HG03558 (cell line): ENCODE measurements around the gene CRYGB.

ENCODE experiments used
- ATAC-seq: cut with Tn5 transposase; IDR thresholded peaks from one replicate; pipeline ENCODE4 v1.9.1; 2021; ENCODE audit warnings: moderate number of reproducible peaks; ENCODE audit not compliant: unreplicated experiment; ENCODE audit errors: extremely low read depth

CRYGB gene

DNA sequence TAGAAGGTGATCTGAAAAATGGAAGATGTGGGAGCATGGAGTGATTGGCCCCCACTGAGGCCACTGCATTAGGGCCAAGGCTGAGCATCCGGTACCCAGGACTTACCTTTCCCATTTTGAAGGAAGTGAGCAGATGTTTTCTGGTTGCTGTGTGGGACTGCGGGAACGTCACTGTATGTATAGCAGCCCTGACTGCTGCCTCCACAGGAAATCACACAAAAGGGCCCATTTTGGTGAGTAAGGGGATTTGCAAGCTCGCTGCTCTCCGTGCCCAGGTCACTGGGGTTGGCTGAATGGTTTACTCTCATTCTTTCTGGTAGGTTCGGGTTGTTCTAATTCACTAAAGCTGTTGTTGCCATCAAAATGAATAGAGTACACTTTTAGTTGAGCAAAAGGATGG is at the start of gene CRYGB:
Gene CRYGB (minus strand): TSS at position 153 of the 400 bp plus-strand sequence. CDS start 38 bp downstream, at position 115.
- ATAC-seq: no peak

DNA sequence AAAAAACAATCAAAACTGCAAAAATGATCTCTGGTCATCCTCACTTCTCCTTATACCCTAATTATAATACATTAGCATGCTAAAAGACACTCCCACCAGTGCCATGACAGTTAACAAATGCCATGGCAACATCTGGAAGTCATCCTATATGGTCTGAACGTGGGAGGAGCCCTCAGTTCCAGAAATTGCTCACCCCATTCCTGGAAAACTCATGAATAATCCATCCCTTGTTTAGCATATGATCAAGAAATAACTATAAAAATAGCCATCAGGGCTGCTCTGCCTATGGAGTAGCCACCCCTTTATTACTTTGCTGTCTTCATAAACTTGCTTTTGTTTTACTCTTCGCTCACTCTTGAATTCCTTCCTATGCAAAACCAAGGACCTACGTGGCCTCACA is 49.6 kb upstream of the CRYGB start:
- ATAC-seq: no peak

DNA sequence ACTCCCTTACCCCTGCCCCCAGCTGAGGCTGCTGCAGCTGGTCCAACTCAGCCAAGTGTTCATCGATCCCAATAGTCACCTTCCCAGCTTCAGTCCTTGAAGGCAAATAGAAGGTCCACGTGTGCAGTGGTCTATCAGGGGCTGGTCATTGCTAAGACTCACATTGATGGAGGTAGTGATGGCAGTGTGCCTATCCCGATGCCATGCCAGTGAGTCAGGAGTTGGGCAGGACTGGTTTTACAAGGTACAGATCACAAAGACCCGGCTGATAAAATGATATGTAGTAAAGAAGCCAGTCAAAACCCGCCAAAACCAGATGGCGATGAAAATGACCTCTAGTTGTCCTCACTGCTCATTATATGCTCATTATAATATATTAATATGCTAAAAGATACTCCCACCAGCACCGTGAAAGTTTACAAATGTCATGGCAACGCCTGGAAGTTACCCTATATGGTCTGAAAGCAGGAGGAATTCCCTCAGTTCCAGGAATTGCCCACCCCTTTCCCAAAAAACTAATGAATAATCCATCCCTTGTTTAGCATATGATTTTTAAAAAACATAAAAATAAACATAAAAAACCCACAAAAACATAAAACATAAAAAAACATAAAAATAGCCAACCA is 46.8 kb upstream of the CRYGB start:
- no peak for ATAC-seq

DNA sequence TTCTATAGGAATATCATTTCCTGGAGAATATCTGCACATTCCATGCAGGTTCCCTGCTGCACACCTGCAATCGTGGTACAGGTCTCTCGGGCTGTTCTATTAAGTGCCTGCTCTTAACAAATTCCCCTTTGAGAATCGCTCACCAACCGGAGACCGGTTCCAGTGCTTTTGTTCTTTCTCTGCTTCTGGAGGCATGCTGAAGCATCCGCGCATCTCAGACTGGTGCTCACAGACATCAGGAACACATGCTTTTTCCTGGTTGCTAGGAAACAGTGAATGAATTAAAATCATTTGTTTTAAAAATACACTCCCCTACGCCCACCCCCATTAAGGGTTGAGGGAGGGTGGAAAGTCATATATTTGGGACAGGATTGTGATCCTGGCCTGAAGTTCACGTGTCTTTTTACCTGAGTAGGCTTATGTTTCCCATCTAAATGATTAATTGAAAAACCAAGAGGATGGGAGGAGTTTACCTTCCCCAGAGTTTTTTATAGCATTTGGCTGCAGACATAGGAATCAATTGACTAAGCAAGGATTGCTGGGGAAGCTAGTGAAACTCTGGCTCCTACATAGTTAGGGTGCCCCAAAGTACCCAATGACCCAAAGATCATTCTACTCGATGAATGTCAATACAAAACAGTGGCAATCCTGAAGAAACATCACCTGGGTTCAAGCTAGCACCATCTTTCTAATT is 44.0 kb upstream of the CRYGB start, which contains the start of gene C2orf80:
Gene C2orf80 (minus strand): TSS at position 221 of the 694 bp plus-strand sequence. CDS start 3,044 bp downstream, outside the sequence.
- no peak for ATAC-seq

GRCh38 chr2:208189069-208189809 is 43.3 kb upstream of the CRYGB start:
- ATAC-seq: no peak

DNA sequence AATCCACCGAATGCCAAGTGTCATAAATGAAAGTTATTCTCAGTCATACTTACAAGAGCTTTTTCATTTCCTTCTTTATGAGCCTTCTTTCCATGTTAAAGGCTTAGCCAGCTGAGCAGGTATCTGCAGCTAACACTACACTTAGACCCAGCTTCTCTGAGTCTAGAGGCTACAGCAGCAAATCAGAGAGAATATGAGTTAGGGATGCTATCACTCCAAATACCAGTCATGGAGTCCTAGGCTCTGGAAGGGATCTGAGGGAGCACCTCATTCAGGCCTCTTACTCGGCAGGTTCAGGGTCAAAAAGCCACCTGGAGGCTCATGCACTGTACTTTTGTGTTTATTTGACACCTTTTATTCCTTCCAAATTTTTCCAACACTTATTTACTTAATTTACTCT is 40.9 kb upstream of the CRYGB start:
- ATAC-seq: no peak

GRCh38 chr2:208186465-208186864 is 40.5 kb upstream of the CRYGB start:
- no peak for ATAC-seq

DNA sequence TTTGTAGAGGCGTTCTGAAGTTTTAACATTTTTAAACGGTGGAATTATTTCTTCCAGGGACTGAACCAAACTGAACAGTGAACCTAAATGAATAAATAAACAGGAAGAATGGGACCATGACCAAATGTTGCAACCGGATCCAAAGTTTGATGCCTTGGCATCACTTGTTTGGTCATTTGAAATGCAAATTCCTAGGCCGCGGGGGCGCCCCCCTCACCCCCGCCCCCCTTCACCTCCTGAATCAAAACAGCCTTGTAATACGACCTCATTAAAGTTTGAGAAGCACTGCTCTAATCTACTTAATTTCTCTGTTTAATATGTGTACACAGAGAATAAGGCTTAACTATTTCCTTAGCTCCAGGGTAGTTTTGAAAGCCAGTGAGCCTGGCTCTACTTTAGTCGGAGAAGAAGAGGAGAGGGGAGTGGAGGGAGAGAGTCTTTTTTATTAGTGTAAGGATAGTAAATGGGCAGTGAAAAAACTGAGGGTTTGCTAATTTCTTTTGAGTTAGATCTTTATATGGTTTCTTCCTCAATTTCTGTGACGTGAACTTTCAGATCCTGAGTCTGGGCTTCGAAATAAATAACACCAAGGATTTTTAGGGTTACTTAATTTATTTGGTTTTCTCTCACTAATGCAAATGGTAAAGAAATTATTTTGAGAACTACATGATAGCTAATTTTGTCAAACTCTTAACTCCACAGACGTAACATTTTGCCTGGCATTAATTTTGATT is 38.2 kb upstream of the CRYGB start:
- ATAC-seq: no peak

DNA sequence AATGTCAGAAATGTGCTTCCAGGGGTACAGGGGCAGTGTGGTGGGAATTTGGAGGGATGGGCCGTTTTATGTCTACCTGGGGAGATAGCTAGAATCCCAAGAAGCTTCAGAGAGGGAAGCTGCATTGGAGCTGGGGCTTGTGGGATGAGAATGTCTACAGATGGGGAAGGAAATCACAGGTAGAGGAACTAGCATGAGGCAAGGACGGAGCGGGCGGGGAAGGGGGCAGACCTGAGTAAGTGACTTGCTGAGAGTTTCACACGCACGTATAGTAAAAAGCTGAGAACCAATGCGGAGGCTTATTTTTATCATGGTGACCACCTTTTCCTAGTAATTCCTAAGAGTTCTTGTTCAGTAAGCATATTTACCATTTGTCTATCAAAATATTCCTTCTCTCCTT is 37.6 kb upstream of the CRYGB start:
- no peak for ATAC-seq

GRCh38 chr2:208182835-208183234 is 36.9 kb upstream of the CRYGB start:
- ATAC-seq: no peak

DNA sequence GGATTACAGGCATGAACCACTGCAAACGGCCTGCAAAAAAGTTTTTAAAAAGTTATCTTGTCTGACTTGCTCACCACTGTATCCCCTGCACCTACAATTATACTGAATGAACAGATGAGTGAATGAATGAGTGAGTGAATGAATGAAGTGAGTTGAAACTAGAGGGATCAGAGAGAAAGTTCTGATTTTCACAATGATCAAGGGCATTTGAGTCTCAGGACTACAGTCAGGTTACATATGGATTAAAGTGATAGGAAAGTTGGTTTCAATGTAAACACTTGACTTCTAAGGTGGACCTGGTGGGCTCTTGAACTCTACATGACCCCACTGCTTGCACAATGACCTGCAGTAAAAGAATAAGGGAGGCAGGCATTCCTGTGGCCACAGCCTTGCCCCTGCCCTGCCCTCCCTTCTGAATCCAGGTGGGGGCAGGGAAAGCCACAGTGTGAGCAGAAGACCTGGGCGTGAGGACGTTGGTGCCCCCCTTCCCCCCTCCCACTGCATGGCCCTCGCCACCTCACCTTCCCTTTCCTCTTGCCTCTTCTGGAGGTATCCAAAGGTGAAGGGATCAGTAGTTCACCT is 33.2 kb upstream of the CRYGB start:
- no peak for ATAC-seq

DNA sequence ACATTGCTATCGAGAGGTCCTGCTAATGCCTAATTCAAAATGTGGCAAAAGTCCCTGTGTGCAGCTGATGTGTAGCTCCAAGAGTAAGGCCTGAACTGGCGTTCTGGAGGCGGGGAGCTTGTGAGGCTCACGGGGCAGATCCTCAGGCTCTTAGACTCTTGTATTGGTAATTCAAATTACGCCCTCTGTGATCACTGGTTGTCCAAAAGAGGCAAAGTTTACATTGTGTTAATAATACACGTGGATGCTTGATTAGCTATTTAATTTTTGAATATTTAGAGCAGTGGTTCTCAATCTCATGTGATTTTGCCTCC is 29.8 kb upstream of the CRYGB start:
- ATAC-seq: no peak

- peak; percentile 92 for ATAC-seq
Measured at GRCh38 chr2:208175069-208175839, 29.3 kb upstream of the CRYGB start.

- no peak for ATAC-seq
Measured at GRCh38 chr2:208174144-208174543, 28.2 kb upstream of the CRYGB start.

DNA sequence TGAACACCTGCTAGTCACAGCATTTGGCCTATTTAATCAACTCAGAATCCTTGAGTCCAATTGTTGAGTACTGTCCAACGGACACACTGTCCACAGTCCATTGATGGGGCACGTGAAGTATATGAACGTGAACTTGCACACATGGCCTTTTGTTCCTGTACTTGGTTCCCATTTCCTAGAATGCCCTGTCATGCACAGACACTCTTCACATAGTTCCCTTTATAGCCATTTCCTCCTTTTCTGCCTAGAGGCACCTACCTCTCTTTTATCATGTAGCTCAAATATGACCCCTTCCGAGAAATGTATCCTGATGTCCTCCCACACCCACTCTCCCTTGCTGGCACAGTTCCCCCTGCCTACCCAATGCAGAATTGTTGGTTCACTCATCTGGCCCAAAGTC is 26.2 kb upstream of the CRYGB start:
- no peak for ATAC-seq

GRCh38 chr2:208164951-208165755 is 19.2 kb upstream of the CRYGB start:
- no peak for ATAC-seq

GRCh38 chr2:208163489-208163888 is 17.5 kb upstream of the CRYGB start, which contains the start of gene CRYGA:
TSS of gene CRYGA (minus strand) at chr2:208163589. CDS start at chr2:208163556, 33 bp downstream.
- ATAC-seq: no peak

GRCh38 chr2:208156439-208156838 is 10.5 kb upstream of the CRYGB start:
- ATAC-seq: no peak

GRCh38 chr2:208153156-208153555 is 7.2 kb upstream of the CRYGB start:
- ATAC-seq: no peak
